ENCODE results near the gene CENPQ.
"Not testable (repeated sequence)": the region's sequence is repeated elsewhere in the genome, so short reads cannot be mapped to it uniquely, and the experiment has no call there.

The CENPQ gene

DNA sequence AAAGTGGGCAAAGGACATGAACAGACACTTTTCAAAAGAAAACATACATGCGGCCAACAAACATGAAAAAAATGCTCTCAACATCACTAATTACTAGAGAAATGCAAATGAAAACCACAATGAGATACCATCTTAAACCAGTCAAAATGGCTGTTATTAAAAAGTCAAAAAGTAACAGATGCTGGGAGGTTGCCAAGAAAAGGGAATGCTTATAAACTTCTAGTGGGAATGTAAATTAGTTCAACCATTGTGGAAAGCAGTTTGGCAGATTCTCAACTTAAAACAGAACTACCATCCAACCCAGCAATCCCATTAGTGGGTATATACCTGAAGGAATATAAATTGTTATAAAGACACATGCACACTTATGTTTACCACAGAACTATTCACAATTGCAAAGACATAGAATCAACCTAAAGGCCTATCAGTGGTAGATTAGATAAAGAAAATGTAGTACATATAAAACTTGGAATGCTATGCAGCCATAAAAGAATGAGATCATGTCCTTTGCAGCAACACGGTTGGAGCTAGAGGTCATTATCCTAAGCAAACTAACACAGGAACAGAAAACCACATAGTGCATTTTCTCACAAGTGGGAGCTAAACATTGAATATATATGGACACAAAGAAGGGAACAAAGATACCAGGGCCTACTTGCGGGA, 16.3 kb downstream of the CENPQ start:
- Mint-ChIP-seq H3K9me3 (no peaks in the 10 kb centered on the region), H3K4me3 (no peak overlapping the region), H3K36me3 (ENCODE audit: low read depth) (peaks cover 51% of the 10 kb centered on the region), H3K27ac (no peak overlapping the region), H3K4me1 (ENCODE audit: low read depth) (no peaks in the 10 kb centered on the region), H3K27me3 (no peaks in the 10 kb centered on the region)

DNA sequence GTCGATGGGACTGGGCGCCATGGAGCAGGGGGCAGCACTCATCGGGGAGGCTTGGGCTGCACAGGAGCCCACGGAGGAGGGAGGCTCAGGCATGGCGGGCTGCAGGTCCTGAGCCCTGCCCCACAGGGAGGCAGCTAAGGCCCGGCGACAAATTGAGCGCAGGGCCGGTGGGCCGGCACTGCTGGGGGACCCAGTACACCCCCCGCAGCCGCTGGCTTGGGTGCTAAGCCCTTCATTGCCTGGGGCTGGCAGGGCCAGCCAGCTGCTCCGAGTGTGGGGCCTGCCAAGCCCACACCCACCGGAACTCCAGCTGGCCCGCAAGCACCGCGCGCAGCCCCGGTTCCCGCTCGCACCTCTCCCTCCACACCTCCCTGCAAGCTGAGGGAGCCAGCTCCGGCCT, 18.7 kb downstream of the CENPQ start:
- not testable (repeated sequence) for H3K4me1 Mint-ChIP-seq (ENCODE audit: low read depth); H3K4me3 Mint-ChIP-seq; H3K9me3 Mint-ChIP-seq; H3K27ac Mint-ChIP-seq; H3K27me3 Mint-ChIP-seq
- peaks cover 46% of the 10 kb centered on the region for H3K36me3 Mint-ChIP-seq (ENCODE audit: low read depth)

DNA sequence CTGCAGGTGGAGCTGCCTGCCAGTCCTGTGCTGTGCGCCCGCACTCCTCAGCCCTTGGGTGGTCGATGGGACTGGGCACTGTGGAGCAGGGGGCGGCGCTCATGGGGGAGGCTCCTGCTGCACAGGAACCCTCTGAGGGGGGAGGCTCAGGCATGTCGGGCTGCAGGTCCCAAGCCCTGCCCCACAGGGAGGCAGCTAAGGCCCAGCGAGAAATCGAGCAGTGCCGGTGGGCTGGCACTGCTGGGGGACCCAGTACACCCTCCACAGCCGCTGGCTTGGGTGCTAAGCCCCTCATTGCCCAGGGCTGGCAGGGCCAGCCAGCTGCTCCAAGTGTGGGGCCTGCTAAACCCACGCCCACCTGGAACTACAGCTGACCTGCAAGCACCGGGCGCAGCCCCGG, 20.2 kb downstream of the CENPQ start:
- not testable (repeated sequence) for H3K27ac Mint-ChIP-seq; H3K4me1 Mint-ChIP-seq (ENCODE audit: low read depth); H3K9me3 Mint-ChIP-seq; H3K4me3 Mint-ChIP-seq; H3K27me3 Mint-ChIP-seq
- H3K36me3 Mint-ChIP-seq (ENCODE audit: low read depth) = peaks cover 50% of the 10 kb centered on the region

DNA sequence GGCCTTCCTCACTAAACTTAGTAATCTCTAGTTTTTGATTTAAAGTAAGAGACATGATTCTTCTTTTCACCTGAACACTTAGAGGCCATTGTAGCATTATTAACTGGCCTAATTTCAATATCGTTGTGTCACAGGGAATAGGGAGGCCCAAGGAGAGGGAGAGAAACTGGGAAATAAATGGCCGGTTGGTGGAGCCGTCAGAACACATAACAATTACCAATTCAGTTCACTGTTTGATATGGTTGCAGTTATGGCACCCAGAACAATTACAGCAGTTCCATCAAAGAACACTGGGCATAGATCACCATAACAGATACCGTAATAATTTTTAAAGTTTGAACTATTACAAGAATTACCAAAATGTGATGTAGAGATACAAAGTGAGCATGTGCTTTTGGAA, 27.5 kb downstream of the CENPQ start:
- no peaks in the 10 kb centered on the region for H3K27me3 Mint-ChIP-seq
- no peaks in the 10 kb centered on the region for H3K9me3 Mint-ChIP-seq
- H3K4me1 Mint-ChIP-seq (ENCODE audit: low read depth) = no peaks in the 10 kb centered on the region
- H3K36me3 Mint-ChIP-seq (ENCODE audit: low read depth) = peaks cover 63% of the 10 kb centered on the region
- H3K4me3 Mint-ChIP-seq = no peak overlapping the region
- no peak overlapping the region for H3K27ac Mint-ChIP-seq

- no peak overlapping the region for H3K4me3 Mint-ChIP-seq
- H3K36me3 Mint-ChIP-seq (ENCODE audit: low read depth) = peaks cover 12% of the 10 kb centered on the region
- no peaks in the 10 kb centered on the region for H3K4me1 Mint-ChIP-seq (ENCODE audit: low read depth)
- no peaks in the 10 kb centered on the region for H3K27me3 Mint-ChIP-seq
- no peak overlapping the region for H3K27ac Mint-ChIP-seq
- H3K9me3 Mint-ChIP-seq = no peaks in the 10 kb centered on the region
These were observed 34.1 kb downstream of the CENPQ start for GRCh38 chr6:49497304-49497703.

DNA sequence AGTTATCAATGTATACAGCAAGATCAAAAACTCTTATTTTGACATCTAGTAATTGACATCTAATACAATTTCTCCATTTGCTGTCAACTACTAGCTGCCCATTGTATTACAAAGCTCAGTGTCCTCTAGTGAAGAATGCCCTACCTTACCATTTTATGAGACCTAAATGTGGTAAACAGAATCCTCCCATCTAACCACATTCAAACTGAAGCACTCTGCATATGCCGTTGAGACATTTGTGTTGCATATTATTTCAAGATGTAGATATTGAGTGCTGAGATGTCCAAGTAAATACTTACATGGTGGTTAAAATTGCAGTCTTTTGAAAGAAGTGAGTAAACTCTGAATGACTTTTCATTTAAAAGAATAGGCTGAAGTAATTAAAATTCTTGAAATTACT, 36.0 kb downstream of the CENPQ start:
- Mint-ChIP-seq H3K9me3 (no peaks in the 10 kb centered on the region), H3K27me3 (peaks cover 4% of the 10 kb centered on the region), H3K27ac (no peak overlapping the region), H3K4me1 (ENCODE audit: low read depth) (no peaks in the 10 kb centered on the region), H3K36me3 (ENCODE audit: low read depth) (peaks cover 6% of the 10 kb centered on the region), H3K4me3 (no peak overlapping the region)

DNA sequence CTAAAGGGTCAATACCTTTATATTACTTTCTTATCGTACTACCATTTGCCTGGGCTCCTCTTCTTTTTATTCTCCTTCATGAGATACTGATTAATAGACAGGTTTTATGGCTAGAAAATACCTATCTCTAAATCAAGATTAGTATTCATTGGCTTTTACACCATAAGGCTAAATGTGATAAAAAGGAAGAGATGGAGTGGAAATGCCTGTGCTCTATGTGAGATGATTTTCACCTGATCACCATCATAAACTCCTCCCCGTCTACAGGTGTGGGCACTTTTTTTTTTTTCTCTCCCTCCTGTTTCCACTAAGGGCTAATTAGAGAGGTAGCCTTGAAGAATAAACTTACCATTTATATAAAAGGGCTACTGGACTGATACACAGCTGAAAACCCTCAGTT, 36.5 kb downstream of the CENPQ start, which contains the start of gene GLYATL3:
TSS of gene GLYATL3 (plus strand) at position 301 of the 400 bp plus-strand sequence. CDS start 12,068 bp downstream, outside the sequence.
- Mint-ChIP-seq H3K4me3 (no peak within 1 kb of the TSS), H3K27me3 (peaks cover 4% of the 10 kb centered on the region)

DNA sequence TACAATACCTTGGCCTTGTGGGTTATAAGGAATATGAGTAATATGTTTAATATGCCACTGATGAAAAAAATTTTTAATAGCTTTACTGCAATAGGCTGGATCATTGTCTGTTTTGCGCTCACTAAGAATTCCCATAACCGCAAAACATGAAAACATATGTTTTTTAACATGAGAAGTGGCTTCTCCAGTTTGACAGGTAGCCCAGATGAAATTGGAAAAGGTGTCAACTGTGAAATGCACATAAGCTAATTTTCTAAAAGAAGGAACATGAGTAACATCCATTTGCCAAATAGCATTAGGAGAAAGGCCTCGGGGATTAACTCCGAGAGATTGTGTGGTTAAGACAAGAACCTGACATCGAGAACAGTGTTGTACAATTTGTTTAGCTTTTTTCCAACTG, 41.5 kb downstream of the CENPQ start:
- Mint-ChIP-seq H3K27me3 (peaks cover 24% of the 10 kb centered on the region), H3K4me3 (no peak overlapping the region), H3K27ac (no peak overlapping the region), H3K36me3 (ENCODE audit: low read depth) (no peaks in the 10 kb centered on the region), H3K4me1 (ENCODE audit: low read depth) (no peaks in the 10 kb centered on the region), H3K9me3 (no peaks in the 10 kb centered on the region)

More for the DNA sequence above, 36.5 kb downstream of the CENPQ start, which contains the start of gene GLYATL3:
- Mint-ChIP-seq H3K36me3 (ENCODE audit: low read depth) (peaks cover 3% of the 10 kb centered on the region), H3K27ac (no peak within 1 kb of the TSS), H3K9me3 (no peaks in the 10 kb centered on the region), H3K4me1 (ENCODE audit: low read depth) (no peaks in the 10 kb centered on the region)

DNA sequence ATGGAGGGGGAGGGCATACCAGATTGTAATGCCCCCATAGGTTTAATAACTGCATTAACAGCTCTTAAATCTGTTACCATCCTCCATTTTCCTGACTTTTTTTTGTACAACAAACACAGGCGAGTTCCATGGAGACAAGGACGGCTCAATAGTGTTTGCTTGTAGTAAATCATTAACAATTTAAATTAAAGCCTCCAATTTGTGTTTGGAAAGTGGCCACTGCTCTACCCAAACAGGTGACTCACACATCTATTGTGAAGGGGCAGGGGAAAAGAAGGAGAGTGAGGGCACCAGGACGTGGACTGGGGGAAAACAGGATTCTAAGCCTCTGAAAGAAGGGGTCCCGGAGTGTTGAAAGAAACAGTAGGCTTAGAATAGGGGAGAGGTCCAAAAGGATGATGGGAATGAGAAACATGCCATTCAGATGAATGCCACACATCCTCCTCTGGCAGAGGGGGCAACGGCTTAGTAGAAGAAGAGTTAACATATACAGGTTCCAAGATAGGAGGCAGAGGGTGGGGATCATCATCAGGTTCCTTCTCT, 43.5 kb downstream of the CENPQ start:
- Mint-ChIP-seq H3K4me3 (no peak overlapping the region), H3K4me1 (ENCODE audit: low read depth) (no peaks in the 10 kb centered on the region), H3K27ac (no peak overlapping the region), H3K9me3 (no peaks in the 10 kb centered on the region), H3K27me3 (peaks cover 27% of the 10 kb centered on the region), H3K36me3 (ENCODE audit: low read depth) (no peaks in the 10 kb centered on the region)

- H3K4me1 Mint-ChIP-seq (ENCODE audit: low read depth) = no peaks in the 10 kb centered on the region
- H3K27ac Mint-ChIP-seq = no peak overlapping the region
- peaks cover 39% of the 10 kb centered on the region for H3K27me3 Mint-ChIP-seq
- no peak overlapping the region for H3K4me3 Mint-ChIP-seq
- no peaks in the 10 kb centered on the region for H3K9me3 Mint-ChIP-seq
- no peaks in the 10 kb centered on the region for H3K36me3 Mint-ChIP-seq (ENCODE audit: low read depth)
These were observed 46.2 kb downstream of the CENPQ start for GRCh38 chr6:49509342-49509741.

DNA sequence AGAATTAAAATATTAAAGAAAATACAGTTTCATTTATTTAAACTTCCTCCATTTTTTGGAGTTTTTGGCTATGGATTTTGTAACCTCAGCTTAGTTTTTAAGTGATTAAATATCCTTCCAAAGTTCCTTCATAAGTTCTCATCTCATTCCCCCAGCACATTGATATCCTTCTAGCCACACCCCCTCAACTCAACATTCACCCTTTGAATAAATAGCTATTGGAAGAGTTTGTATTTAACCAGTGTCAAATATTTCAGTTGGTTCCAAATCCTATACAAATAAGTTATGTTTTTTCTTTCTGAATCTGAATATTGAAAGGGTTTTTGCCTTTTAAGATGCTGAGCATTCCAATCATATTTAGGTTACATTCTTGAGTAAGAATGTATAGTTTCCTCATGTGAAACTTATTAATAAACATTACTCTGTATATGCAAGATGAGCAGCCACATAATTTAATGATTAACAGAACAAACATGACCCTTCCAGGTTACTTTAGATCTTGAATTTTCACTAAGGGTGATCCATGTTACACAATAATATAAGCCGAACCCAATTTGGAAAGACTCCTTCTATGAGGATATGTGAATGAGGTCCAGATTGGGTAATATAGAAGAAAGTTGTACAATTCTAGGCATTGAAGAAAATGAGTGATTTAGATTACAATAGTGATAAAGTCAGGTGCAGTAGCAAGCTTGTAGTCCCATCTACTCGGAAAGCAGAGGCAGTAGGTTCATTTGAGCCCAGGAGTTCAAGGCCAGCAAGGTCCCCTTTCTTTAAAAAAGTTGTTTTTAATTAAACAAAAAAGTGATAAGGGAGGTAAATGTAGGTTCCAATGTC, 50.2 kb downstream of the CENPQ start:
- no peaks in the 10 kb centered on the region for H3K4me1 Mint-ChIP-seq (ENCODE audit: low read depth)
- no peaks in the 10 kb centered on the region for H3K9me3 Mint-ChIP-seq
- H3K27ac Mint-ChIP-seq = no peak overlapping the region
- H3K36me3 Mint-ChIP-seq (ENCODE audit: low read depth) = no peaks in the 10 kb centered on the region
- peaks cover 29% of the 10 kb centered on the region for H3K27me3 Mint-ChIP-seq
- H3K4me3 Mint-ChIP-seq = no peak overlapping the region

DNA sequence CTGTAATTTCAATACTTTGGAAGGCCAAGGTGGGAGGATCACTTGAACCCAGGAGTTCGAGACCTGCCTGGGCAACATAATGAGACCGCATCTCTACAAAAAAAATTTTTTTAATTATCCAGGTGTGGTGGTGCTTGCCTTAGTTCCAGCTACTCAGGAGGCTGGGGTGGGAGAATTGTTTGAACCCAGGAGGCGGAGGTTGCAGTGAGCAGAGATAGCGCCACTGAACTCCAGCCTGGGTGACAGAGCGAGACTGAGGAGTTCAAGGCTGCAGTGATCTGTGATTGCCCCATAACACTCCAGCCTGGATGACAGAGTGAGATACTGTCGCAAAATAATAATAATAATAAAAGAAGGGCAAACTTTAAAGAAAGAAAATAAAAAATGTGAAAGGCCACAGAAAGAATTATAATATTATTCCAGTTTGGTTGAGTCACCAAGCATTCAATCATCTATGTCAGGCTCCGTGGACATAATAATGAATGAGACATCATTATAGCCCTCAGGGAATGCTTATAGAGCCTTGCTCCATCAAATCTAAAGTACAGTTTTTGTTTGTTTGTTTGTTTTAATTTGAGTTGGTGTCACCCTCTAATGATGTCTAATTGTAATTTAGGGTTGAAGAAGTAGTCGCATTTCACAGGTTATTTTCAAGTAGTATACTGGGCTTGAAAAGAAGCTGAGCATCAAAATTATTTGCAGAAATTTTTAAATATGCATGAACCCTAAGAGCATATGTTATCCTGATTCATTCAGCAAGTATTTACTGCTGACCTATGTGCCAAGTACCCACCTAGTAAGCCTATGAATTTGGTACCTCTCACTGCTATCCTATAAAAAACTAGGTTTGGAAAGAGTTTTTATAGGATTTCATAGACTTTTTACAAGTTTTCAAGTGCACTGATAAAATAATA, 51.7 kb downstream of the CENPQ start:
- Mint-ChIP-seq H3K4me1 (ENCODE audit: low read depth) (no peaks in the 10 kb centered on the region), H3K36me3 (ENCODE audit: low read depth) (no peaks in the 10 kb centered on the region), H3K4me3 (no peak overlapping the region), H3K27me3 (peaks cover 24% of the 10 kb centered on the region), H3K9me3 (no peaks in the 10 kb centered on the region), H3K27ac (no peak overlapping the region)

DNA sequence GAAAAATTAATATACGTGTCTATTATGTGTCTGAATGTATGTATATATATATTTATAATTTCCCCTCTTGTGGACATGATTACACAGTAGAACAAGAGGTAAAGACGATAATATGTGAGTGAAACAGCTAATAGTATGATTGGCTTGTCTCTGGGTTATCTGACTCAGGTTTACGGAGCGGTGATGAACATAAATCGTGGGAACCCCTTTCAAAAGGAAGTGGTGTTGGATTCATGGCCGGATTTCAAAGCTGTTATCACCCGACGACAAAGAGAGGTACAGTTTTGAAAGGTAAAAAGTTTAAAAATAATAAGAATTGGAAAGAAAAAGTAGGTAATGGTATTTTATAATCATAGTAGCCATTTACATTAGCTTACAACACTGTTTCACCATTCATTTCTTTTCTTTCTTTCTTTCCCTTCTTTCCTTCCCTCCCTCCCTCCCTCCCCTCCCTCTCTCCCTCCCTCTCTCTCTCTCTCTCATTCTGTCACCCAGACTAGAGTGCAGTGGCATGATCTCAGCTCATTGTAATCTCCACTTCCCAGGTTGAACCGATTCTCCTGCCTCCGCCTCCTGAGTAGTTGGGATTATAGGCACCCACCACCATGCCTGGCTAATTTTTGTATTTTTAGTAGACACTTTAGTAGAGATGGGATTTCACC, 52.4 kb downstream of the CENPQ start:
- H3K27ac Mint-ChIP-seq = no peak overlapping the region
- H3K36me3 Mint-ChIP-seq (ENCODE audit: low read depth) = no peaks in the 10 kb centered on the region
- H3K27me3 Mint-ChIP-seq = peaks cover 28% of the 10 kb centered on the region

DNA sequence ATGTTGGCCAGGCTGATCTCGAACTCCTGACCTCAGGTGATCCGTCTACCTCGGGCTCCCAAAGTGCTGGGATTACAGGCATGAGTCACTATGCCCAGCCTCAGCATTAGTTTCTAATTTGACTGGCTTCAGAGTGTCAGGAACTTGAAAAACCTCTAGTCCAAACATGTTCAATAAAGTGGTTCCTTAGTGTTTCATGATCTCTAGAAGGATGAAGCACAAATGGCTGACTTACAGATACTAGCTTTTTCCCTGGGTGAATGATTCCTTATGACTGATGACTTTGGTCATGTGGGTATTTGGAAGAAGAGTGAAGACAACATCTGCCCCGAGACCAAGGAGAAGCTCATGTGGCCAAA, 53.0 kb downstream of the CENPQ start:
- no peaks in the 10 kb centered on the region for H3K4me1 Mint-ChIP-seq (ENCODE audit: low read depth)
- peaks cover 28% of the 10 kb centered on the region for H3K27me3 Mint-ChIP-seq
- no peak overlapping the region for H3K4me3 Mint-ChIP-seq
- H3K27ac Mint-ChIP-seq = no peak overlapping the region
- H3K36me3 Mint-ChIP-seq (ENCODE audit: low read depth) = no peaks in the 10 kb centered on the region
- H3K9me3 Mint-ChIP-seq = no peaks in the 10 kb centered on the region

More for the DNA sequence above, 52.4 kb downstream of the CENPQ start:
- H3K4me1 Mint-ChIP-seq (ENCODE audit: low read depth) = no peaks in the 10 kb centered on the region
- H3K9me3 Mint-ChIP-seq = no peaks in the 10 kb centered on the region
- H3K4me3 Mint-ChIP-seq = no peak overlapping the region
